Right lobe of liver (tissue), 4 donors: ENCODE data around the gene MLEC.
"Not testable (repeated sequence)": the region's sequence is repeated elsewhere in the genome, so short reads cannot be mapped to it uniquely, and the experiment has no call there.

Experiments used
- CTCF ChIP-seq, 4 donors: fragments of 200-600 bp in 3 of 4; fragments of 450-650 bp in 1 of 4; IDR thresholded peaks; one replicate each; pipeline versions ENCODE4 v1.5.1 to v1.8.0; 2016 to 2022; ENCODE audit warnings: antibody characterized with exemption in 4 of 4, mild to moderate bottlenecking in 2 of 4
- POLR2A ChIP-seq: fragments of 450-650 bp; IDR thresholded peaks from one replicate; pipeline ENCODE4 v1.6.1; 2017; ENCODE audit warnings: antibody characterized with exemption, mild to moderate bottlenecking
- donor health status: DM: no; HTN: no; CAD: no.
- donor health status: DM: no; HTN: no; CAD: no.
- donor health status: DM: no; HTN: yes; CAD: no.

- not testable (repeated sequence) for TF ChIP-seq CTCF (IDR thresholded peaks at IDR 0.05); POLR2A
Measured at GRCh38 chr12:120732198-120732597, 45.2 kb downstream of the MLEC start.
